Measurements from ENCODE around the gene ENTPD6.

The ENTPD6 gene

DNA sequence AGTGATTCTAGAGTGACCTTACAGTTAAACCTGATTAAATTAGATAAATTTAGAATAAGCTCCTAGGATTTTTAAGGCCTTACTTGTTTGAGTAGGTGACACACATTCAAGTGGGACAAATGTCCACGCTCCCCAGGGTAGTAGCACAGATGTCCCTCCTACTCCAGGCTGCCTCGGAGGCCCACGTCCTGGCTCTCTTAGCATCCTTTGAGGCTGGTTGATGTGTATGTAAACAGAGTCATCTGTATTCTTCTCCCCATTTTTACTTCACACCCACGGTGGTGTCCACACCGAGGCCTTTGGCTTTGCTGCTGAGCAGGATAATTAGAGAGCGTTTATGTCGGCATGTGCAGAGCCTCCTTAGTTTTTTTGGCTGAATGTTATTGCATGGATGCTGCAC, 15.8 kb downstream of the ENTPD6 start:
- DNase-seq: no peak

DNA sequence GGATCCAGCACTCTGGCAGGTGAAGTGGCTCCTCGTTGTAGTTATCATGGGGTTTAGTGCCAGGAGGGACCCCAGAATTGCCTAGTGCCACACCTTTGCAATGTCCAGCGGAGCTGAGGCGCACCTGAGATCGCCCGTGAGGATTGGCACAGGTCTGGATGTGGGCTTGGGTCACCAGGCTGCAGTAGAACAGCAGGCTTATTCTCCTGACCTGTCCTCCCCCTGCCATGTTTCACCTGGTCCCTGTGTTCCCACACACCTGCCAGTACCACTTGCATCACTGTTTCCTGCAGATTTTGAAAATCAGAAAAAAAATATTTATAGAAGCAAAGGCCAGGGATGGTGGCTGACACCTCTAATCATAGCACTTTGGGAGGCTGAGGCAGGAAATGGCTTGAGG, 16.7 kb downstream of the ENTPD6 start:
- no peak for DNase-seq

DNA sequence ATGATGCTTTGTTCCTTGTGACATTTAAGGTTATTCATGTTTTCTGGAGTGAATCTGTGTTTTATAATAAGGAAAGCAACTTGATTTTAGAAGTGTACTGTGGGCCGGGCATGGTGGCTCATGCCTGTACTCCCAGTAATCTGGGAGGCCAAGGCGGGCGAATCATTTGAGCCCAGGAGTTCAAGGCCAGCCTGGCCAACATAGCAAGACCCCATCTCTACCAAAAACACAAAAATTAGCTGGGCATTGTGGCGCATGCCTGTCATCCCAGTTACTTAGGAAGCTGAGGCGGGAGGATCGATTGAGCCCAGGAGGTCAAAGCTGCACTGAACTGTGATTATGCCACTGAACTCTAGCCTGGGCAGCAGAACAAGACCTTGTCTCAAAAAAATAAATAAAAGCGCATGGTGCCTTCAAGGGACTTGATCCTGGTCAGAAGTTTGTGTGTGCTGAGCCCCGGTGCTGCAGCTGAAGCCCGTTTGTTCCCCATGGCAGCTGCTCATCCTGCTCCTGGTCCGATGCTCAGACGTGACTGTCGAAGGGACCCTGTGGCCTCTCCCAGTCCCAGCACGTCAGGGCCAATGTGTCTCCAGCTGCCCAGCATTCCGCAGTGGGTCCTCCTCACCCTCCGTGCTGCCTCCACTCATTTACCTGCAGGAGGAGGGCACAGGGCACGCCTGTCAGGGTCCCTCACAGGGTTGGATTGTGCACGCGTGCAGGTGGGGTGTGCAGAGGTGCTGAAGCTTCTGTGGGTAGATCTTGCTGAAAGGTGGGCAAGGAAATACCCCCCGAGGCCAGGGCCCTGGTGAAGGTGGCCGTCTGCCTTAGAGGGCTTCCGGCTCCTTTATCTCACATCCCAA, 18.3 kb downstream of the ENTPD6 start:
- no peak for DNase-seq

- no peak for DNase-seq
Measured at GRCh38 chr20:25214426-25214790, 18.9 kb downstream of the ENTPD6 start.

DNA sequence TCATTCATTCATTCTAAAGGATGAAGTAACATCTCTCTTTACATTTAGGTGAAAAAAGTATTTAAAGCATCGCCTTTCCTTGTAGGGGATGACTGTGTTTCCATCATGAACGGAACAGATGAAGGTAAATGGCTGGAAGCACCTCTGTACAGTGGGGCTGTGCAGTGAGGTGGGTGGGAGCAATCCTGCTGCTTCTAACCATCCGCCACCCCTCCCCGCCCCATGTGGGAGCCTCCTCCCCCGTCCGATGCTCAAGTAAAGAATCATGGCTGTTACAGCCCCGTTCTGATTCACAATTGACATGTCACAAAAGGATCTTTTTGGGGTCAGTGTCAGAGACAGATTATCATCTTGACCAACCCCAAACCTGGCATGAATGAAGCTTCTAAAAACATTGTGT, 19.3 kb downstream of the ENTPD6 start:
- DNase-seq: no peak

- DNase-seq: no peak
Measured at GRCh38 chr20:25215521-25215920, 20.0 kb downstream of the ENTPD6 start.

- DNase-seq: no peak
Measured at GRCh38 chr20:25216199-25216945, 20.9 kb downstream of the ENTPD6 start.

- DNase-seq: no peak
Measured at GRCh38 chr20:25217161-25218108, 21.9 kb downstream of the ENTPD6 start.

DNA sequence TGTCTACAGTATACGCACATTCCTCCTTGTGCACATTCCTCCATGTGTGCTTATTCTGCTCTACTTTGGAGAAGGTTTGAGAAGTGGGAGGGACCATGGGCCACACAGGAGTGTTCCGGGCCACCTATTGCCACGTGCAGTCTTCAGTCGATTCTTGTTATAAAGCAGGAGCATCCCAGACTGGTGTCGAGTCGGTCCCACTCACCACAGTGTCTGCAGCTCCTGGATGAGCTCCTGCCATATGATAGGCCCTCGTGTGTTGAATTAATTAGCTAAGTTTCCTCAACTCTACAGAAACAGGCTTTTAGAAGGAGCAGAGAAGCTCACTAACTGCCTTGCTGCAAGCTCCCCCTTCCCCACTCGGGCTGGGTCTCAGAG, 22.6 kb downstream of the ENTPD6 start:
- no peak for DNase-seq

DNA sequence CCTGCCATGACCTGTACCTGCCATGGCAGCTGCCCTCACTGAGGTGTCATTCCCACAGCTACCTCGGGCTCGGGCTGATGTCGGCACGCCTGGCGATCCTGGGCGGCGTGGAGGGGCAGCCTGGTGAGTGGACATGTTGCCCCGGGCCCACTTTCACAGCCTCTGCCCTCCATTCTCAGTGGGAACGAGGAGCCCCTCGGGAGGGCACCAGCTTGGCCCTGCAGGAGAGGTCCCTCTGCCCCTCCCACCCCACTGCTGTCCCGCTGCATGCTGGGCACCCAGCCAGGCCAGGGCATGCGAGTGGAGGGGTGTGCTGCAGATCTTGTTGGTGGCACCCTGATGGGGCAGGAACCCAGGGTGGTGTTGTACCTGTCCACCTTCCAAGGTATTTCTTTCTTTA, 23.0 kb downstream of the ENTPD6 start:
- no peak for DNase-seq

DNA sequence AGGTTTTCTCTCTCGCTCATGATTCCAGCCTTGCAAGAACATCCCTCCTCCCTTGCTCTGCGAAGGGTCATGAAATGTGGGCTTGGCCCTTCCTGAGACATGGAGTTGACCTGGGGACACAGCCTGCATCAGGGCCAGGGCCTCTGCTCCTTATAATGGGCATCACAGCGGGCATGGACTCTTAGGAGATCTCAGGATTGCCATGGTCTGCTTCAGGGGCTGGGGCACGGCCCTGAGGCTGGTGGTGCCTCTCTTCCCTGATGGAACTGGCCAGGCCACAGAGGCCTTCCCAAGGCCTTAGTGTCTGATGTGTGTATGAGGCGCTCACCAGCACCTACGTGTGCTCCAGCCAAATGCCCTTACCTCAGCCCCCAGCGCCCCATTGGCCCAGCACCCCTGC, 23.9 kb downstream of the ENTPD6 start:
- DNase-seq: no peak

DNA sequence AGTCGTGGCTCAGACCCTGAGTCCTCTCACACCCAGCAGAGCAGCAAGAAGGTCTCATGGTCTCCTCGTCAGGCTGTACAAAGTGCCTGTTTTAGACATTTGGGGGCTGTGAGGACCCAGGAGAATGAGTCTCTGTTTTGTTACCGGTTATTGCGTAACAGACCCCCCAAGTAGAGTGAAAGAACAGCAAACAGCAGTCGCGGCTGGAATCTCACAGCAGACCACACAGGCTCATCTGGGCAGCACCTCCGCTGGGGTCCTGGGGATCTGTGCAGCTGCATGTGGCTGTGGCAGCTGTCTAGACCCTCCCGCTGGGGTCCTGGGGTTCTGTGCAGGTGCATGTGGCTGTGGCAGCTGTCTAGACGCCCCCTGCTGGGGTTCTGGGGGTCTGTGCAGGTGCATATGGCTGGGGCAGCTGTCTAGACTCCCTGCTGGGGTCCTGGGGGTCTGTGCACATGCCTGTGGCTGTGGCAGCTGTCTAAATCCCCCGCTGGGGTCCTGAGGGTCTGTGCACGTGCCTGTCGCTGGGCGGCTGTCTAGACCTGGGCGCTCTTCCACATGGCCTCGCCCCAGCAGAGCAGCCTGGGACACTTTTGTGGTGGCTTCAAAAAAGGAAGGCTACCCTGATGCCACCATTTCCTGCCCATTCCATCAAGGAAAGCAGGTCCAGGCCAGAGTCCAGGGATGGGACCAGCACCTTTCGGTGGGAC, 24.7 kb downstream of the ENTPD6 start:
- DNase-seq: peak in 1 of 2 donors; percentile 6

- no peak for DNase-seq
Measured at GRCh38 chr20:25220810-25221591, 25.5 kb downstream of the ENTPD6 start.

DNA sequence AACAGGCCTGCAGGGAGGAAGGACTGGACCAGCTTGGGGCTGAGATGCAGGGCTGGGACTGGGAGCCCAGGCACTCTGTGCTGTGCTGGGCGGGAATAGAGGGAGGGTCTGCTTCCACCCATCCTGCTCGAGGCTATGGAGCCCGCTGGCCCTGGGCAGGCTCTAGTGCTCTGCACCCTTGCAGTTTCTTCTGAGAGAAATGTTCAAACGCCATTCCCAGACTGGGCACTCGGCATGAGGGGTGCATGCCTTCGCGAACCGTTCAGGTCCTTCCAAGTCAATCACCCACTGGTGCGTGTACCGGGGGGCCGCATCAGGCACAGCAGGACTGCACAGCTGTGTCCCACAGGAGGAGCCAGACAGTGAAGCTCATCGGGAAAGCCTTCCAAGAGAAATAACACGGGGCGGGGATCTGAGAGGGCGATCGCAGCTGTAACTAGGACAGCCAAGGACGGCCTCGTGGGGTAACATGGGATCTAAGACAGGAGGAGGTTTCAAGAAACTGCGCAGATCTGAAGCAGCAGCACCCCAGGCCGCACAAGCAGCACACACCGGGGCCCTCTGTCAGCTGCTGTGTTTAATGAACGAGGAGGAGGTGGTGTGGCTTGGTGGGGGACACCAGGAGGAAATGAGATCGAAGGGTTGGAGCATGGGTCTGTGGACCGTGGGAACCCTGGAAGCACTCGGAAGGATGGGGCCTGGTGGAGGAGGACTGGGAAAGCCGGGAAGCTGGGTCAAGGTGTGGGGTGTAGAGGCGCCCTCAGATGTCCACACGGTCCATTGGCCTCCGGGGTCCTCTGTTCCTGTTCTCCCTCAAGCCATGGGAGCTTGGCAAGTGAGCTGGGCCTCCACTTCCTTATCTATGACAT, 26.3 kb downstream of the ENTPD6 start:
- no peak for DNase-seq

DNA sequence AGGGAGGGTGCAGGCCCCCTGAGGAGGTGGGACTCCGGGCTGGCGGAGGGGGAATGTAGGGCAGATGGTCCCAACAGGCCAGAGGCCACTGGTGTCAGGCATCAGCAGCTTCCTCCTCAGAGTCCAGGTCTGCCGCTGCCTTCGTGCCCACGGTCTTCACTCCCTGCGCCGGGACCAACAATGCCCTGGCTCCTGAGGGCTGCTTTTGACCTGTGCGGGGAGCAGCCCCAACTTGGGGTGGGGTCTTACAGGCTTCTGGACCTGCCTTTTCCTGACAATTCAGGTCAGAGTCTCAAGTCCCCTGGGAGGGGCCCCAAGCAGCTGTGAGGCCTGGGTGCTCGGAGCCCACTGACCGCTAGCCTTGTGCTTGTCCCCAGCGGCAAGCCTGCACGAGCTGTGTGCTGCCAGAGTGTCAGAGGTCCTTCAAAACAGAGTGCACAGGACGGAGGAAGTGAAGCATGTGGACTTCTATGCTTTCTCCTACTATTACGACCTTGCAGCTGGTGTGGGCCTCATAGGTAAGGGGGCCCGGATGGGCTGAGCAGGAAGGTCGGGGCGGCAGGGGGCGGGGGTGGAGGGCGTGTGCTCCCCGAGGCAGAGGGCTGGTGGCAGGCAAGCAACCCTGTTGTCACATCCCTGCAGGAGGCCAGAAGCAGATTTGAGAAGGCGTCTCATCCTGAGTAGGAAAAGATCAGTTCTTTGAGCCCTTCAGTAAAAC, 27.1 kb downstream of the ENTPD6 start:
- no peak for DNase-seq

- no peak for DNase-seq
Measured at GRCh38 chr20:25223179-25223661, 27.7 kb downstream of the ENTPD6 start.

GRCh38 chr20:25223765-25224720, 28.5 kb downstream of the ENTPD6 start:
- DNase-seq: no peak

DNA sequence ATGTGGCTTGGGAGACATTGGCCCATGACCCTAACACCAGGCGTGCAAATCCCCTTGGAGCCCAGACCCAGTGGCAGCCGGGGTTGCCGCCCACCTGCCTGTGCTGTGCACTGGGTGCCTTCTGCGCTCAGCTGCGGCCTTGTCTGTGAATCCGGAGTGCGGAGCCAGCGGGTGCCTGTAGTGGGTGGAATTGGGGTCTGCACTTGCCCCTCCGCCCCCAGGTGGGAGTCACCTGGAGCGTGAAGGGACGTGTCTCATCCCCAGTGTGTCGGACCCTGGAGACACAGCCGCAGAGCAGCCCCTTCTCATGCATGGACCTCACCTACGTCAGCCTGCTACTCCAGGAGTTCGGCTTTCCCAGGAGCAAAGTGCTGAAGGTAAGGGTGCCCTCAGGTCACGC, 29.4 kb downstream of the ENTPD6 start:
- DNase-seq: no peak
